SK-N-SH (cell line): Measurements from ENCODE around the gene SFT2D1.

ENCODE experiments used
- EZH2phosphoT487 ChIP-seq: fragments of 200-600 bp; sonication (generic); IDR thresholded peaks from 2 replicates; pipeline ENCODE4 v1.6.1; 2017; ENCODE audit warnings: low read depth, mixed run types, mild to moderate bottlenecking, antibody characterized with exemption, moderate library complexity, borderline replicate concordance
- GATA2 ChIP-seq: sonication (generic); formaldehyde crosslinking; IDR thresholded peaks from 2 replicates; pipeline ENCODE4 v1.5.0; 2020; ENCODE audit warnings: mild to moderate bottlenecking, missing genetic modification reagents
- NRF1 ChIP-seq: IDR thresholded peaks from 2 replicates; pipeline ENCODE4 v1.6.1; 2012; ENCODE audit warnings: low read depth, mild to moderate bottlenecking, low read length
- POLR2AphosphoS5 ChIP-seq: IDR thresholded peaks from 2 replicates; pipeline ENCODE4 v1.6.1; 2012; ENCODE audit warnings: low read depth, low read length
- RCOR1 ChIP-seq: fragments of 150-350 bp; IDR thresholded peaks from 2 replicates; pipeline ENCODE4 v1.6.1; 2017; ENCODE audit warnings: antibody characterized with exemption, low read length
- RFX5 ChIP-seq: IDR thresholded peaks from 2 replicates; pipeline ENCODE4 v1.6.1; 2012; ENCODE audit warnings: mild to moderate bottlenecking, improper control_type of control experiment, low read length
- SIN3A ChIP-seq: IDR thresholded peaks from 2 replicates; pipeline ENCODE4 v1.6.1; 2012; ENCODE audit warnings: low read depth, mild to moderate bottlenecking, low read length, moderate library complexity, borderline replicate concordance
- TAF1 ChIP-seq: IDR thresholded peaks from 2 replicates; pipeline ENCODE4 v1.6.1; 2012; ENCODE audit warnings: low read depth, mild to moderate bottlenecking, low read length, moderate library complexity, borderline replicate concordance
- TCF12 ChIP-seq: IDR thresholded peaks from 2 replicates; pipeline ENCODE4 v1.4.0; 2012
- TF ChIP-seq, protein P1 (sequence below): fragments of 200-600 bp; sonication (generic); IDR thresholded peaks from 2 replicates; pipeline ENCODE4 v1.6.1; 2017; ENCODE audit warnings: antibody characterized with exemption, mild to moderate bottlenecking, moderate library complexity
- TF ChIP-seq, protein P2 (sequence below): IDR thresholded peaks from 2 replicates; pipeline ENCODE4 v1.4.0; 2012; ENCODE audit warnings: low read depth, borderline replicate concordance
- TF ChIP-seq, protein P3 (sequence below): IDR thresholded peaks from 2 replicates; pipeline ENCODE4 v1.4.0; 2012; ENCODE audit warnings: low read depth

DNA sequence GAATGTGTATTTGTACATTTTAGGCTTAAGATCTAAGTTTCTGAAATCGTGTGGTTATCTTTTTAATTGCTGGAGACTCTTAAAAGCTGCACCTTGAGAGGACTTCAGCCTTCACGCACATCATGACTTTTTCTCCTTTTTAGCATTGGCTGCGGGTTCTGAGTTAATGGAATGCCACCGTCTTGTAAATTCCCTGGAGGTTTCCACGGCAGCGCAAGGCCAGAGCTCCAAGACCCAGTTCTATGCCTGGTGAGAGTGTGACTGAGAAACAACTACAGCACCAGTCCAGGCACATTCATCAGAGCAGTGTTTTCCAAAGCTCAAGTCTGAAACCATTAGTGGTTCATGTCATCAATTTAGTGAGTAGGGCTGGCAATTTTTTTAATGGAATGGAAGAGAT is 57.1 kb downstream of the SFT2D1 start:
- TF ChIP-seq, protein P1, sequence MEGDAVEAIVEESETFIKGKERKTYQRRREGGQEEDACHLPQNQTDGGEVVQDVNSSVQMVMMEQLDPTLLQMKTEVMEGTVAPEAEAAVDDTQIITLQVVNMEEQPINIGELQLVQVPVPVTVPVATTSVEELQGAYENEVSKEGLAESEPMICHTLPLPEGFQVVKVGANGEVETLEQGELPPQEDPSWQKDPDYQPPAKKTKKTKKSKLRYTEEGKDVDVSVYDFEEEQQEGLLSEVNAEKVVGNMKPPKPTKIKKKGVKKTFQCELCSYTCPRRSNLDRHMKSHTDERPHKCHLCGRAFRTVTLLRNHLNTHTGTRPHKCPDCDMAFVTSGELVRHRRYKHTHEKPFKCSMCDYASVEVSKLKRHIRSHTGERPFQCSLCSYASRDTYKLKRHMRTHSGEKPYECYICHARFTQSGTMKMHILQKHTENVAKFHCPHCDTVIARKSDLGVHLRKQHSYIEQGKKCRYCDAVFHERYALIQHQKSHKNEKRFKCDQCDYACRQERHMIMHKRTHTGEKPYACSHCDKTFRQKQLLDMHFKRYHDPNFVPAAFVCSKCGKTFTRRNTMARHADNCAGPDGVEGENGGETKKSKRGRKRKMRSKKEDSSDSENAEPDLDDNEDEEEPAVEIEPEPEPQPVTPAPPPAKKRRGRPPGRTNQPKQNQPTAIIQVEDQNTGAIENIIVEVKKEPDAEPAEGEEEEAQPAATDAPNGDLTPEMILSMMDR = no peak
- TF ChIP-seq TCF12 (no peak), TAF1 (no peak), GATA2 (CRISPR knock-in tag) (no peak), NRF1 (no peak), SIN3A (no peak), POLR2AphosphoS5 (no peak), RCOR1 (no peak), EZH2phosphoT487 (no peak), RFX5 (no peak)
- TF ChIP-seq, protein P2, sequence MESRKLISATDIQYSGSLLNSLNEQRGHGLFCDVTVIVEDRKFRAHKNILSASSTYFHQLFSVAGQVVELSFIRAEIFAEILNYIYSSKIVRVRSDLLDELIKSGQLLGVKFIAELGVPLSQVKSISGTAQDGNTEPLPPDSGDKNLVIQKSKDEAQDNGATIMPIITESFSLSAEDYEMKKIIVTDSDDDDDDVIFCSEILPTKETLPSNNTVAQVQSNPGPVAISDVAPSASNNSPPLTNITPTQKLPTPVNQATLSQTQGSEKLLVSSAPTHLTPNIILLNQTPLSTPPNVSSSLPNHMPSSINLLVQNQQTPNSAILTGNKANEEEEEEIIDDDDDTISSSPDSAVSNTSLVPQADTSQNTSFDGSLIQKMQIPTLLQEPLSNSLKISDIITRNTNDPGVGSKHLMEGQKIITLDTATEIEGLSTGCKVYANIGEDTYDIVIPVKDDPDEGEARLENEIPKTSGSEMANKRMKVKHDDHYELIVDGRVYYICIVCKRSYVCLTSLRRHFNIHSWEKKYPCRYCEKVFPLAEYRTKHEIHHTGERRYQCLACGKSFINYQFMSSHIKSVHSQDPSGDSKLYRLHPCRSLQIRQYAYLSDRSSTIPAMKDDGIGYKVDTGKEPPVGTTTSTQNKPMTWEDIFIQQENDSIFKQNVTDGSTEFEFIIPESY = no peak
- TF ChIP-seq, protein P3, sequence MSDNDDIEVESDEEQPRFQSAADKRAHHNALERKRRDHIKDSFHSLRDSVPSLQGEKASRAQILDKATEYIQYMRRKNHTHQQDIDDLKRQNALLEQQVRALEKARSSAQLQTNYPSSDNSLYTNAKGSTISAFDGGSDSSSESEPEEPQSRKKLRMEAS = no peak
